IMR-90 (cell line): ENCODE measurements around the gene IFIT5. TPM values are rescaled to one million over a fixed set of nuclear protein-coding genes. Genes with fewer than 3 reads are reported as not detected.

Experiments used
- ATAC-seq: fragments of 200-7000 bp; cut with Tn5 transposase; 2 replicates; pipeline ENCODE4 v1.9.1; 2020; ENCODE audit warnings: low read depth, mild to moderate bottlenecking, moderate library complexity
- BruUV-seq: library from RNA; stranded (reverse); fragments of 400-500 nt; replicated peaks from 2 replicates; lab custom pipeline; 2021; lab: Mats Ljungman, UMichigan
- CTCF ChIA-PET: fragments of 300-600 bp; formaldehyde crosslinking; extraction: SDS; loops from one replicate; lab custom pipeline; 2021; ENCODE audit warnings: antibody characterized with exemption; lab: Yijun Ruan, JAX
- POLR2A ChIA-PET: fragments of 300-600 bp; sonication (Branson Sonifier 250); formaldehyde crosslinking; loops from one replicate; lab custom pipeline; 2022; ENCODE audit warnings: antibody characterized with exemption; ENCODE audit not compliant: unreplicated experiment; lab: Charles Lee
- DNase-seq: peaks from one replicate; pipeline ENCODE4 v3.0.0; 2013
- H2AFZ ChIP-seq: replicated peaks from 2 replicates; pipeline ENCODE3; 2013; ENCODE audit warnings: low read length, mild to moderate bottlenecking; ENCODE audit not compliant: poor library complexity
- H2AK5ac ChIP-seq: 2 replicates; pipeline ENCODE4 v1.6.1; 2013; ENCODE audit warnings: low read depth, low read length, inconsistent platforms
- H2AK9ac ChIP-seq: replicated peaks from 2 replicates; pipeline ENCODE3; 2013; ENCODE audit warnings: mild to moderate bottlenecking, low read depth, low read length, moderate library complexity; ENCODE audit not compliant: poor library complexity
- H2BK120ac ChIP-seq: 2 replicates; pipeline ENCODE4 v1.6.1; 2013; ENCODE audit warnings: low read depth, low read length, inconsistent platforms
- H2BK15ac ChIP-seq: 3 replicates; pipeline ENCODE4 v1.6.1; 2013; ENCODE audit warnings: low read depth, low read length, inconsistent platforms
- H2BK20ac ChIP-seq: 2 replicates; pipeline ENCODE4 v1.6.1; 2013; ENCODE audit warnings: low read depth, mild to moderate bottlenecking, inconsistent platforms, low read length, moderate library complexity
- H2BK5ac ChIP-seq: 2 replicates; pipeline ENCODE4 v1.6.1; 2013; ENCODE audit warnings: mild to moderate bottlenecking, low read depth, low read length, inconsistent platforms; ENCODE audit not compliant: poor library complexity, severe bottlenecking
- H3K14ac ChIP-seq: replicated peaks from 2 replicates; pipeline ENCODE4 v1.6.1; 2013; ENCODE audit warnings: low read depth, low read length, inconsistent platforms
- H3K18ac ChIP-seq: 2 replicates; pipeline ENCODE4 v1.6.1; 2013; ENCODE audit warnings: low read depth, low read length, control low read depth
- H3K23ac ChIP-seq: 2 replicates; pipeline ENCODE4 v1.6.1; 2013; ENCODE audit warnings: low read depth, low read length, inconsistent platforms
- H3K27ac ChIP-seq: 2 replicates; pipeline ENCODE4 v1.5.1; 2013; ENCODE audit warnings: mild to moderate bottlenecking, control low read depth, low read length; ENCODE audit not compliant: insufficient read depth
- H3K27me3 ChIP-seq: 2 replicates; pipeline ENCODE4 v1.6.1; 2013; ENCODE audit warnings: low read length; ENCODE audit not compliant: control insufficient read depth, insufficient read depth
- H3K36me3 ChIP-seq: 2 replicates; pipeline ENCODE4 v1.6.1; 2013; ENCODE audit warnings: low read length, mixed read lengths; ENCODE audit not compliant: control insufficient read depth, insufficient read depth
- H3K4ac ChIP-seq: 2 replicates; pipeline ENCODE4 v1.6.1; 2013; ENCODE audit warnings: low read depth, low read length, inconsistent platforms
- H3K4me1 ChIP-seq: 2 replicates; pipeline ENCODE4 v1.6.1; 2013; ENCODE audit warnings: low read length, mixed read lengths; ENCODE audit not compliant: control insufficient read depth, insufficient read depth
- H3K4me2 ChIP-seq: 2 replicates; pipeline ENCODE4 v1.6.1; 2013; ENCODE audit warnings: low read depth, mild to moderate bottlenecking, control low read depth, low read length, moderate library complexity
- H3K4me3 ChIP-seq: 2 replicates; pipeline ENCODE4 v1.5.1; 2013; ENCODE audit warnings: low read depth, mild to moderate bottlenecking, control low read depth, low read length, moderate library complexity; ENCODE audit not compliant: insufficient read depth
- H3K56ac ChIP-seq: 2 replicates; pipeline ENCODE4 v1.6.1; 2013; ENCODE audit warnings: low read length, inconsistent platforms; ENCODE audit not compliant: insufficient read depth; ENCODE audit errors: extremely low read depth
- H3K79me1 ChIP-seq, 2 experiments: 2 replicates each; pipeline ENCODE4 v1.6.1; 2013; ENCODE audit warnings: low read length in 2 of 2, inconsistent platforms in 1 of 2, low read depth in 1 of 2
- H3K9ac ChIP-seq: 2 replicates; pipeline ENCODE4 v1.6.1; 2013; ENCODE audit warnings: low read depth, low read length, control low read depth
- H3K9me1 ChIP-seq: 2 replicates; pipeline ENCODE4 v1.6.1; 2013; ENCODE audit warnings: low read length, inconsistent platforms; ENCODE audit not compliant: insufficient read depth
- H3K9me3 ChIP-seq: 2 replicates; pipeline ENCODE4 v1.6.1; 2013; ENCODE audit warnings: low read length; ENCODE audit not compliant: control insufficient read depth, insufficient read depth
- H4K20me1 ChIP-seq: 2 replicates; pipeline ENCODE4 v1.6.1; 2013; ENCODE audit warnings: low read length, inconsistent platforms; ENCODE audit not compliant: insufficient read depth
- H4K5ac ChIP-seq: 2 replicates; pipeline ENCODE4 v1.6.1; 2013; ENCODE audit warnings: mild to moderate bottlenecking, low read depth, low read length, control low read depth
- H4K8ac ChIP-seq, 2 experiments: 2 replicates each; pipeline ENCODE4 v1.6.1; 2013; ENCODE audit warnings: low read depth in 2 of 2, low read length in 2 of 2, control low read depth in 1 of 2, inconsistent platforms in 1 of 2
- H4K91ac ChIP-seq: 2 replicates; pipeline ENCODE4 v1.6.1; 2013; ENCODE audit warnings: low read depth, low read length, inconsistent platforms; ENCODE audit not compliant: insufficient read depth
- BHLHE40 ChIP-seq: fragments of 150-350 bp; IDR thresholded peaks from 2 replicates; pipeline ENCODE4 v1.6.1; 2016; ENCODE audit warnings: mild to moderate bottlenecking, low read depth, low read length
- ELK1 ChIP-seq: fragments of 150-350 bp; IDR thresholded peaks from 2 replicates; pipeline ENCODE4 v1.6.1; 2016; ENCODE audit warnings: low read depth, mild to moderate bottlenecking, low read length, moderate library complexity, borderline replicate concordance
- MAZ ChIP-seq: IDR thresholded peaks from 2 replicates; pipeline ENCODE4 v1.6.1; 2012; ENCODE audit warnings: low read depth, mild to moderate bottlenecking, low read length, improper control_type of control experiment, moderate library complexity, borderline replicate concordance
- NFE2L2 ChIP-seq: fragments of 150-350 bp; IDR thresholded peaks from 2 replicates; pipeline ENCODE4 v1.6.1; 2016; ENCODE audit warnings: low read depth, mild to moderate bottlenecking, low read length
- RFX5 ChIP-seq: IDR thresholded peaks from 2 replicates; pipeline ENCODE4 v1.8.0; 2012; ENCODE audit warnings: low read depth, mild to moderate bottlenecking, low read length, moderate library complexity
- SMC3 ChIP-seq: fragments of 150-350 bp; IDR thresholded peaks from 2 replicates; pipeline ENCODE4 v1.6.1; 2016; ENCODE audit warnings: low read depth, mild to moderate bottlenecking, antibody characterized with exemption, low read length, moderate library complexity
- WGBS, 2 experiments: methylation state at CpG; one replicate each; pipeline versions ENCODE4 v1.1.5 to v1.1.7; 2013; ENCODE audit warnings: missing lambda C conversion rate in 2 of 2; ENCODE audit not compliant: insufficient read length in 1 of 2; ENCODE audit errors: extremely low coverage in 2 of 2; 5-methylcytosine and 5-hydroxymethylcytosine counted together
- dilution Hi-C: fragments of 300-500 bp; cut with HindIII; formaldehyde crosslinking; loops from one replicate; pipeline ENCODE4 v1.14.3; 2018; ENCODE audit warnings: low sequenced_read_pairs; ENCODE audit not compliant: unreplicated experiment
- in situ Hi-C: fragments of 300-500 bp; cut with MboI; formaldehyde crosslinking; loops from 3 replicates; pipeline ENCODE4 v1.14.3; 2019; ENCODE audit warnings: low sequenced_read_pairs, inconsistent platforms, mixed read lengths
- intact Hi-C: fragments of 100-400 bp; cut with micrococcal nuclease; formaldehyde crosslinking; loops from 2 replicates; pipeline ENCODE4 v1.10.0; 2022
- polyA plus RNA-seq, 3 experiments: library from polyadenylated mRNA; depleted of rRNA; stranded (reverse); fragments of >200 nt; gene quantifications; 2 replicates each; pipeline ENCODE4 v1.2.3, GENCODE V29; 2012; ENCODE audit warnings: low replicate concordance in 1 of 3
- total RNA-seq: library from RNA; depleted of rRNA; stranded (reverse); fragments of >200 nt; gene quantifications from 2 replicates; pipeline ENCODE4 v1.2.3, GENCODE V29; 2012
- TF ChIP-seq, protein P1 (sequence below): conservative IDR thresholded peaks from 2 replicates; pipeline ENCODE4 v1.5.1; 2012; ENCODE audit warnings: mild to moderate bottlenecking, low read depth, low read length, improper control_type of control experiment

Gene IFIT5
- total and polyA plus RNA-seq, 2 of the 4 experiments (the other 2 are of a cell fraction) = 5.2 to 18.1 TPM

GRCh38 chr10:89404104-89405047 is 10.0 kb upstream of the IFIT5 start:
- no peak overlapping the region for H4K5ac ChIP-seq
- no peak overlapping the region for H3K27ac ChIP-seq
- H3K4me3 ChIP-seq = no peak overlapping the region
- 91% methylated on average over 4 of the region's 11 CpGs; no CpG with 5 or more reads in 1 of the 2 experiments for WGBS, 2 experiments
- ATAC-seq = no peak
- ChIA-PET CTCF (no interaction called here), POLR2A (no interaction called here)
- H4K8ac ChIP-seq = no peak overlapping the region
- H2BK20ac ChIP-seq = no peak overlapping the region
- H3K9me3 ChIP-seq = no peaks in the 10 kb centered on the region
- no peak overlapping the region for H2BK5ac ChIP-seq
- no peak overlapping the region for H2BK15ac ChIP-seq
- H3K56ac ChIP-seq = no peak overlapping the region
- H2AK5ac ChIP-seq = no peak overlapping the region
- H3K4me1 ChIP-seq = no peaks in the 10 kb centered on the region
- no peaks in the 10 kb centered on the region for H3K79me1 ChIP-seq
- no peak for TF ChIP-seq SMC3
- no peak for TF ChIP-seq MAZ
- TF ChIP-seq NFE2L2 = no peak
- TF ChIP-seq RFX5 = no peak
- TF ChIP-seq, protein P1, sequence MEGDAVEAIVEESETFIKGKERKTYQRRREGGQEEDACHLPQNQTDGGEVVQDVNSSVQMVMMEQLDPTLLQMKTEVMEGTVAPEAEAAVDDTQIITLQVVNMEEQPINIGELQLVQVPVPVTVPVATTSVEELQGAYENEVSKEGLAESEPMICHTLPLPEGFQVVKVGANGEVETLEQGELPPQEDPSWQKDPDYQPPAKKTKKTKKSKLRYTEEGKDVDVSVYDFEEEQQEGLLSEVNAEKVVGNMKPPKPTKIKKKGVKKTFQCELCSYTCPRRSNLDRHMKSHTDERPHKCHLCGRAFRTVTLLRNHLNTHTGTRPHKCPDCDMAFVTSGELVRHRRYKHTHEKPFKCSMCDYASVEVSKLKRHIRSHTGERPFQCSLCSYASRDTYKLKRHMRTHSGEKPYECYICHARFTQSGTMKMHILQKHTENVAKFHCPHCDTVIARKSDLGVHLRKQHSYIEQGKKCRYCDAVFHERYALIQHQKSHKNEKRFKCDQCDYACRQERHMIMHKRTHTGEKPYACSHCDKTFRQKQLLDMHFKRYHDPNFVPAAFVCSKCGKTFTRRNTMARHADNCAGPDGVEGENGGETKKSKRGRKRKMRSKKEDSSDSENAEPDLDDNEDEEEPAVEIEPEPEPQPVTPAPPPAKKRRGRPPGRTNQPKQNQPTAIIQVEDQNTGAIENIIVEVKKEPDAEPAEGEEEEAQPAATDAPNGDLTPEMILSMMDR = no peak
- TF ChIP-seq BHLHE40 = no peak
- TF ChIP-seq ELK1 = no peak
- H3K18ac ChIP-seq = no peak overlapping the region
- H3K27me3 ChIP-seq = no peaks in the 10 kb centered on the region
- no peak overlapping the region for H2AK9ac ChIP-seq
- no peak overlapping the region for H3K4ac ChIP-seq
- H3K9me1 ChIP-seq = no peaks in the 10 kb centered on the region
- no peak overlapping the region for H3K9ac ChIP-seq
- no peak overlapping the region for H4K91ac ChIP-seq
- H3K23ac ChIP-seq = no peak overlapping the region
- H4K20me1 ChIP-seq = no peaks in the 10 kb centered on the region
- H2BK120ac ChIP-seq = no peak overlapping the region
- peaks cover 4% of the 10 kb centered on the region; the same call in 1 of the 2 replicates for H3K36me3 ChIP-seq
- DNase-seq = peak; percentile 12
- no peak overlapping the region for H3K14ac ChIP-seq
- in situ Hi-C loops (no loop called here), intact Hi-C loops (no loop called here), dilution Hi-C loops (no loop called here)
- no TSS peak for BruUV-seq
- no peak overlapping the region for H3K4me2 ChIP-seq
- no peak overlapping the region for H2AFZ ChIP-seq
